ENCODE results near the gene DCP1B.

DCP1B gene

DNA sequence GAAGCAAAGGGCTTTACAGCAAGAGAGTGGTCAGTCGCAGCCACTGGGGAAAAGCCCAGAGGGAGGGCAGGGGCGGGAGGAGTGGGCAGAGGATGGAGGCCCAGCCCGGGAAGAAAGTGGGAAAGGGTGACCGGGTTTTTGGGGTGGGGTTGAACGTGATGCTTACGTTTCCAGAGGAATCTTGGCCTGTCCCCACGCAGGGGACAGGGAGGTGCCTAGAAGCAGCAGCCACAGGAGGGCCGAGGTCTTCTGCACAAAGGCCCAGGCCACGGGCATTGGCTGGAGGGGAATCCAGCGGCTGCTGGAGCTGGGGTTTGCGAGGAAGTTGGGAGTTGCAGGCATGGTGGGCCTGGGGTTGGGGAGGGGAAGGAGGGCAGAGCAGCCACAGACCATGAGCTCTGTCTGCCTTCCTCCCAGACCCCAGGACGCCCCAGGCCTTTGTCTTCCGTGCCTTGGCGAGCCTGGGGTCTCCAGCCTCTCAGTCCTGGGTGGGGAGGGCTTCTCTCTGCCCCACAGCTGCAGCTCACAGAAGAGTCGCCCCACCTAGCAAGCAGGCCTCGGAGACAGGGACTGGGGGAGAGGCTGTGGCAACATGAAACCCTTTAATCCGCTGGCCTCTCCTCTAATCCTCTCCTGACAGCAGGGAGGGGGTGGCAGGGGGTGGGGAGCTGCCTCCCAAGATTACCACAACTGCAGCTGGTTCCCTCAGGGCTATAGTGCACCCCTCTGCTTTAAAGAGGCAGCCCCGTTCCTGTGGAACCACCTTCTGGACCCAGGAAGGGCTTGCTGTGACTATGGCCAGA, 86.0 kb downstream of the DCP1B start, which contains the start of gene CACNA2D4:
Gene CACNA2D4 (minus strand): TSS at position 572 of the 803 bp plus-strand sequence. CDS start 179 bp downstream, at position 393.
- FAIRE-seq, result no peak

DNA sequence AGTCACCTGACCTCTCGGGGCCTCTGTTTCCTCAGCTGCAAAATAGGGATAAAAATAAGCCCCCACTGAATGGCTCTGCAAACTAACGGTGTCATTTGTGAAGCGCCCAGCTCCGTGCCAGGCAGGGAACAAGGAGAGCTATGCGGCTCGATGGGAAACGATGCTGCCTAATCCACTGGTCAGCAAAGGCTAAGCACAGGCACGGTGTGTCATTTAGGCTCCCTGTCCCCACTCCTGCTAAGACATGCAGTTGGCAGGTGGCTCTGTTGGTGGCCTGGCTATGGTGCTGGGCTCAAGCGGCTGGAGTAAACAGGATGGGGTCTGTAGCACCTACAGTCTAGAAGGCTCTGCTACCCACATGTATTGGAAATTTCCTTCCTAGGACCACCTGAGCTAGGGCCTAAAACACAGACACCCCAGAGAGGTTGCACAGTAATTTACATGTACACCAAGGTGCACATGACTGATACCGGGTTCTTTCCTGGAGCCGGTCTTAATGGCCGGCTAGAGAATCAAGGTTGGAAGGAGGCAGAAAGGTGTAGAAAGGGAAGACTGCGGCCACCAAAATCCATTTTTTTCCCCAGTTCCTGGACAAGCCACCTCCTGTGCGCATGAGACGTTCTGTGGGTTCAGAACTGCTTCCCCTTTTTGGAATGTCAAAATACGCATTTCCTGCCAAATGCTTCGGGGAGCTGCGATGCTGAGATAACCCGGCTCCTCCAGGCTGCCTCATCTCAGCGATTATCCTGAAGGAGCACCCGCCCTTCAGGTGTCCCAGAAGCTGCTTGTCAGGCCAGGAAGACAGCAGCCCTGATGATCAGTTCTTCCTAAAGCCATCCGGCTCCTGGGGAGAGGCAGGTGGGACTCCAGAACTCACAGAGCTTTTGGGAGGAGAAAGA, 86.8 kb downstream of the DCP1B start:
- FAIRE-seq, result no peak

DNA sequence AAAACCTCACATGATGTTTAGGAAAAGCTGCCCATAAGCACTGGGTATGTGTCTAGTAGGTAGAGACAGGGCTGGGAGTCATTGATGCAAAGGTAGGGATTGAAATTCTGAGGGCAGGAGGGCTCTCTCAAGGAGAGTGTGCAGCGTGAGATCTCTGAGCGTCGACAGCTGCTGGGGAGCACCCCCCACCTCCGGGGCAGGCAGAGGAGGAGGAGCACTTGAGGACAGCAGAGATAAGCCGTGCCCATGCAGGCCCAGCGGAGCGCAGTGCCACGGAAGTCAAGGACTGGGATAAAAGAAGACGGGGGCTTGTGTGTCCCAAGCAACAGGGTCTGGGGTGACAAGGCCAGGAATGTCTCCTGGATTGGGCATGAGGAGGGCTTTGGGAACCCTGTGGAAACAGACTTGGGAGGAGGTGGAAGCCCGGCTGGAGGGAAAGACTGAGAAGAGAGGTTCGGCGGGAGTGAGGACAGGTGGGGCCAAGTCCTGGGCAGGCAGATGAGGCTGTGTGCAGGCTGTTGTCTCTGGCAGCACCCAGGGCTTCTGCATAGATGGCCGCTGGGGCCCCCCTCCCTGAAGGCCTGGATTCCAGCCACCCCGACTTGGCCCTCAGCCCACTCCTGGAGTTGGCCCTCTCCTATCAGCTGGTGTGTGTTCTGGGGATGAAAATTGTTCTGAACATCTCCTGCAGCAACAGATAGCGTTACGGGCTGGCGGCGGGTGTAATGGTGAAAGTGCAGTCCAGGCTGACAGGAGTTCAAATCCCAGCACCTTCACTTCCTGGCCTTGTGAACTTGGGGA, 87.7 kb downstream of the DCP1B start:
- no peak for FAIRE-seq

DNA sequence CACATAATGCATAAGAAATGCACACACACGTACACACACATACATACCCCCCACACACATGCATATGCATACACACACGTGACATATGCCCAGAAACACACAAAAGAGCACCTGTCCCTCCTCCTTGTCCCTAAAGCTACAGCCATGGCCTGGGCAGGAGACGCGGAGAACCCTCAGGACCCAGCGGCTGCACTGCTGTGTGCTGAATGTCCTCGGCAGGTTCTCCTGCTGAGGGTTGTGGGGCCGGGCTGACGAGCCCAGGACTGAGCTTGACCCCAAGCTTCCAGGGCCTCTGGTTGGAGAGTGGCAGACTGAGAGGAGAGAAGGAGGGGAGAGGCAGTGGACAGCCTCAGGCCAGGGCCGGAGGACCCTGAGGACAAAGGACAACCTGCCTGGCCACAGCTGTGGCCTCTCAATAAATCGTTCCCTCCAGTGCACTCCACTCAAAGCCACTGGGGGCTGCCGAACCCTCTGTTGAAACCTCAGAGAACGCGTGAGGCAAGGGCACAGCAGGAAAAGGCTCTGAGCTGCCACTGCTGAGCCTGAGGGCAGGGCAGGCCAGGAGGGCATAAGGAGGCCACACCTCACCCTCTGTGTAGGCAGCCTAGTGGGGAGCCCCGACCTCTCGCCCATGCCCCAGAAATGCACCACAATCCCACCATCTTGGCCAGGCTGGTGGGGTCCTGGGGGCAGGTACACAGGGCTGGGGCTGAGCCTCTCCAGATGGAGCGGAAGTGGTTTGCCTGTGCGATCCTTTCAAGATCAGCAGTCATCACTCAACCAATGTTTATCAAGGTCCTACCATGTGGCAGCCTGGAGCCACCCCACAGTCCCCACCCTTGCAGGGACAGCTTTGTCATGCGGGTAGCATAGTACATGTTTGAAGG, 88.9 kb downstream of the DCP1B start:
- no peak for FAIRE-seq

DNA sequence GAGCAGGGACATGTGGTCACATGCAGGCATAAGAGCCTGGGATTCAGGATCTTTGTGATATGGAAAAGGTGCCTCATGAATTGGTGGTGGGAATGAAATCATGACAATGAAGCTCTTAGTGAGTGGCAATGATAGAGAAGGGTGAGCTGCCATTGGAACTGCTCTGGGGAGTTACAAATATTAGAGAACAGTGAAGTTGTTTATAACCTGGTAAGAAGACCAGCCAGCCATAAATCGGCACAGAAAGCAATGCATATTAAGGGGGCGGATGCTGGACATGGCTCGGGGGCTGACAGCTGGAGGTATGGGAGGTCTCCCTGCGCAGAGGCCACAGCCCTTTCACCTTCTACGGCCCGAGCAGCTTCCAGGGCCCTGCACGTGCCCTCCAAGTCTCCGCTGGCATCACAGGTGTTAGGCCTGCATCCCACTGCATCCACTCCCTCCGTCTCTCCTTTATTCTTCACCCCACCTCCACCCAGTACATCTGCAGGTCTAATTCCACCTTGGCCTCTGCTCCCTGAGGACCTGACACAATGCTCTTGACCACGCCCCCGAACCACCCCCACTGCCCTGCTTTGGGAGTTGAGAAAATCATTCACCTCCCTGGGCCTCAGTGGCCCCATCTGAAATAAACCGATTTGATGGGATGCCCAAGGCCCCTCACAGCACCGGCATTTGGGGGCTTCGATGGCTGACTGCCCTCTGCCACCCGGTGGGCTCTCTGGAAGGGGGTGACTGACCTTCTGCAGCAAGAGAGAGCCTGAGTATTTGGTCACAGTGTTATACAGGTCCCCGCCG, 89.9 kb downstream of the DCP1B start:
- FAIRE-seq, result no peak

DNA sequence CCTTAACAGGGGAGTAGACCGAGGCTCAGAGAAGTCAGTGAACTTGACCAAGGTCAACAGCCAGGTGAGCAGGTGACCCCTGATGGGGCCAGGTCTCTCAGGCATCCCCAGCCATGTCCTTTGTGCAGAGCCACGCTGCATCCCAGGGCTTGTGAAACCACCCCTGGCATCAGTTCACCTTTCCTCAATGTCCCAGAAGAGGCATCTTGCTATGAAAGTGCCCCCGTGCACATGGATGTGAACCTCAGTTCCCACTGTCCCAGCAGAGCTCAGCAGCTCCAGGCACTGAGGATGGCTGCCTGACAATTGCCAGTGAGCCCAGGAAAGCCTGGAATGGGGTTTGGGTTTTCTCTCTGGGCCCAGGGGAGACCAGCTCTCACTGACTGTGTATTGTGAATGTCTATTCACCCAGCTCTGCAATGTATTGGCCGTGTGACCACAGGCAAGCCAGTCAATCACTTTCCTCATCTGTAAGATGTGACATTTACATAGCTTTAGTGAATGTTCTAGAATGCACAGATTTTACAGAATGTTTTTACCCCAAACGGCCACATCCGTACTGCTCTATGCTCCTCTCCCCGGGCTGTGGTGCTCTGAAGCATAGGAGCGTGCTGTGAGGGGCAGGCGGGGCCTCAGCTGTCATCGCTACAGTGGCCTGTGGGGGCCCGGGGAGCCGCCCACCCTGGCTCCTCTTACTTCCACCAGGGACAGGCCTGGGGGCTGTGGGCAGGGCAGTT, 90.7 kb downstream of the DCP1B start:
- FAIRE-seq, result no peak

DNA sequence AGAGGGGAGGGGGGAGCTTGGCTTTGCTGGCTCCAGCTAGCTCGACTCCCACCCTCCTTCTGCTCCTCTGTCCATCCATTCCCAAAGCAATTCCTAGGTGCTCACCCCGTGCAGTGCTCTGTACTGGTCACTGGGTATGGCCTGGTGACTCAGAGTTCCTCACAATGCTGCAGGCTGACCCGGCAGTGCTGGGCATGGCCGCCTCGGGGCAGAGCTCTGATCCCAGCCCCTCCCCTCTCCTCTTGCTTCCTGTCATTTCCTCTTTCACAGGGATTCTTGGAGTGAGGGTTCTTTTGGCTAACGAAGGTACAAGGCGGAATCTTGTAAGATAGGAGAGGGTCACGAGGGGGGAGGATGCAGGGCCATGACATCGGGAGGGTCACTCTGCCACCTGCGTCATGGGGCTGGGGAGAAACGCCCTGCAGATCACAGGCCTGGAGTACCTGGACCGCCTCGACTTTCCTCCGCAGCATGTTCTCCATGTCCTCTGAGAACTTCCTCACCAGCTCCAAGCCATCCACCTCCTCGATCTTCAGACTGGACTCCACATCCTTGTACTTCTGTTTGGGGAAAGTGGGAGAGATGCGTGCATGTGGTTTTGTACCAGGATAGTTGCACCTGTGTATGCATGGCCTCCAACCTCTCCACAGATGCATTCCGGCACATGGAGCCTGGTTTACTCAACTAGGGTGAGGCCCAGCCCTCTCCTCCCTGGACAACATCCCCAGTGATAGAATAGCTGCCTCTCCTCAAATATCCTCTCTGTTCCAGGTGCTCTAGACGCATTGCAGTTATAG, 91.5 kb downstream of the DCP1B start:
- no peak for FAIRE-seq

DNA sequence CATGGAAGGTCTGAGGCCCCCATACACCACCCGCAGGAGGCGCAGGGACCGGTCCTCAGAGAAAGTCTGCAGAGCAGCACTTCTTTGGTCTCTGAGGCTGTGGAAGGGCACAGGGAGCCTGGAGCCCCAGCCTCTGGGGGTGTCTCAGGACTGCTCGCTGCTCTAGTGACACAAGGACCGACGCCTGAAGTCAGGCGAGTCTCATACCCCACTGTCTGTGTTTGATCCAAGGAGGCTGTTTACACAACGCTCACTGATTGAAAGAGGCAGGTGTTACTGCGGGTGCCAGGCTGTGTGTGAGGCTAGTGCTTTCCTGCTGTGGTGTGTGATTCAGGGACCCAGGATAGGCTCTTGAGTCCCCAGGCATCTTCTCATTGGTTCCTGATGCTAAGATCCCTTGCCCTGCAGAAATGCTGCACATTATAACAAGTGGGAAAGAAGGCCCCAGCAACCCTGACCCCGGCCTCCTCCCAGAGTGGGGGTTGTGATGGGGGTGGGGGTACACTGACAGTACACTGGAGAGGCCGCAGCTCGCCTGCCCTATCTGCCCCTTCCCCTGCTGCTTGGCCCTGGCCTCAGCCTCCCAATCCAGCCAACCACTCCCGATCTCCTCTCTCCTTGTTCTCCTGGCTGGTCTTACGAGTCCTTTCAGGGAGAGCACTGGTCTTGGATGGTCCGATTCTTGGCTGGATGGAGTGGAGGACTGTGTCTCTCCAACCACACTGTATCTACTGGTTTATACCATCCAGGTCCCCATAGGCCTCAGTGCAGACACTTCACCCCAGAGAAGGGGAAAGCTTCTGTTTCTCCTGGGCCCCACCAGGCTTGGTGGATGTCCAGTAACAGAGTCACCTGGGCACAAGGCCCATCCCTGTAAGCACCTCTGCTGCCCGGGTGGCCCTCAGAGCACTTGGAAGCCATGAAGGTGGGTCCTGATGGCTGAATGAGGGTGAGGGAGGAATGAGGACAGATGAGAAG, 92.4 kb downstream of the DCP1B start:
- no peak for FAIRE-seq

DNA sequence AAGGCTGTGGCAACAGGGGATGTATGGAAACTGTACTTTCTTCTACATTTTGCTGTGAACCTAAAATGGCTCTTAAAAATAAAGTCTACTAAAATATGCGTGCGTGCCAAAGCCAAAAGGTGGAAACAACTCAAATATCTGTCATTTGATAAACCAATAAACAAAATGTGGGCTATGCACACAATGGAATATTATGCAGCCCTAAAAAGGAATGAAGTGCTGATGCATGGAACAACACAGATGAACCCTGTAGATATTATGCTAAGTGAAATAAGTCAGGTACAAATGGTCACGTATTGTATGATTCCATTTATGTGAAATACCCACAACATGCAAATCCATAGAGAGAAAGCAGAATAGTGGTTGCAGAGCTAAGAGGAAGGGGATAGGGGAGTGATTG, 93.8 kb downstream of the DCP1B start:
- FAIRE-seq, result no peak

DNA sequence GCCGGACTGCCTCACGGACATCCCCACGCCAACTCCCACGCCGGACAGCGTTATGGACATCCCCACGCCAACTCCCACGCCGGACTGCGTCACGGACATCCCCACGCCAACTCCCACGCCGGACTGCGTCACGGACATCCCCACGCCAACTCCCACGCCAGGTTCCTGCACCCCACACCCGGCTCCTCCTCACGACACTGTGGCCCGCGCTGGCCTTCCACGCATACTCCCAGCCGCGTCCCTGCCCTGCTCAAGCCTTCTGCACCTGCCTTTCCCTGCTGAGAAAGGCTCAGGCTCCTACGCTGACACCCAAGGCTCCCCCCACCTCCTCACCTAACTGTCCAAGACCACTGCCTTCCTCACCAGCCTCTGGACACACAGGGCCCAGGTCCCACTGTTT, 95.5 kb downstream of the DCP1B start:
- FAIRE-seq, result no peak

DNA sequence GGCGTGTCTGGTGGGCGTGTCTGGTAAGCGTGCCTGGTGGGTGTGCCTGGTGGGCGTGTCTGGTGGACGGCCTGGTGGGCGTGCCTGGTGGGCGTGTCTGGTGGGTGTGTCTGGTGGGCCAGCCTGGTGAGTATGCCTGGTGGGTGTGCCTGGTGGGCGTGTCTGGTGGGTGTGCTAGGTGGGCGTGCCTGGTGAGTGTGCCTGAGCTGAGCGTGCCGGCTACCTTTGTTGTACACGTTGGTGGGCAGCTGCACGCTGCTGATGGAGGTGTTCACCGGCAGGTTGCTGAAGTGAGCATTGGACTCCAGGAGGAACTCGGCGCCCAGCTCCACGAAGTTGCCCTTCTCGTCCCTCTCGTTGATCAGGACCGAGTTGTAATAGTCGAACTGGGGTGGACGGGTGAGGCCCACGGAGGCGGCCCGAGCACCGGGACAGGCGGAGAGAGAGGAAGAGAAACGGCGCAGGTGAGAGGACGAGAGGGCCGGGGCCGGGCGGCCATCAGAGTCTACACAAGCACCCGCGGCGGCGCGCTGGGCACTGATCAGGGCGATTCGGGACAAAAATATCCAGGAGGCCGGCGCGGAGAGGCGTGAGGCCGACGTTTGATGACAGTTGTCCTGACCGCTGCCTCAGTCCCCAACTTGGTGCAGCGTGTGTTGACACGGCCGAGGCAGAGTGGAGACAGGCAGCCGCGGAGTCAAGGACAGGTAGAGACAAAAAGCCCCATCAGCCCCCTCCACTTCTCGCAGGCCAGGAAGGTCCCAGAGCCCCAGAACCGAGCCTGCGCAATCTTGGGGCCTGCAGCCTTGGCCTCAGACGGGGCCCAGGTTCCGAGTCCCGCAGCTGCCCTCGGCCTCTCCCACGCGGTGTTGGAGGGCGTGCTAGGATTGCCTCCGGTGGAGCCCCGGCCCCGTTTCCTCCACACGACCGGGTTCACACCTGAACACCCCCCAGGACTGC, 96.3 kb downstream of the DCP1B start:
- FAIRE-seq, result no peak

DNA sequence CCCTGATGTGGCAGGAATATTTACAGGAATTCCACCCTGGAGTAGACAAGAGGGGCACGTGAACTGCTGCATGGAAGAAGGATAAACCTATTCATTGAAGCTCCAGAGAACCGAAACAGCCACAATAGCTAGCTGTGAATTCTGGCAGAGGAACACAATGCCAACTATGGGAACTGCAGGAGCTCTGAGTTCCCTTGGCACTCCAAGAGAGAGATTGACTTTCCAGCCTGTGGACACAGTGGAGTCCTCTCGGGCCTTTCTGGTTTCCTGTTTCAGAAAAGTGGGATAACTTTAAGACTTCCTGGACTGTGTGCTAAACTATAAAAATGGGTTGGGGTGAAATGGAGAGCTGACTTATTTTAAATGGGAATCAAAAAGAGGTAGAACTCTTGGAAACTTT, 97.7 kb downstream of the DCP1B start:
- no peak for FAIRE-seq

DNA sequence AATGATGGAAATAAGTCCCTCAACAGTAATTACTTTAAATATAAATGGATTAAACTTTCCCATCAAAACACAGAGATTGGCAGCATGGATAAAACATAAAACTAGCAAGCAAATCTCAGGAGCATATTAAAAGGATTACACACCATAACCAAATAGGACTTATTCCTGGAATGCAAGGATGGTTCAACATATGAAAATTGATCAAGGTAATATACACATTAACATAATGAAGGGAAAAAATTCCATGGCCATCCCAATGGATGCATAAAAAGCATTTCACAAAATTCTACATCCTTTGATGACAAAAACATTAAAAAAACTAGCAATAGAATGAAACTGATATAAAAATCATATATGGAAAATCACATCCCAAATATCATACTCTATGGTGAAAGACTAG, 99.4 kb downstream of the DCP1B start:
- FAIRE-seq, result no peak

DNA sequence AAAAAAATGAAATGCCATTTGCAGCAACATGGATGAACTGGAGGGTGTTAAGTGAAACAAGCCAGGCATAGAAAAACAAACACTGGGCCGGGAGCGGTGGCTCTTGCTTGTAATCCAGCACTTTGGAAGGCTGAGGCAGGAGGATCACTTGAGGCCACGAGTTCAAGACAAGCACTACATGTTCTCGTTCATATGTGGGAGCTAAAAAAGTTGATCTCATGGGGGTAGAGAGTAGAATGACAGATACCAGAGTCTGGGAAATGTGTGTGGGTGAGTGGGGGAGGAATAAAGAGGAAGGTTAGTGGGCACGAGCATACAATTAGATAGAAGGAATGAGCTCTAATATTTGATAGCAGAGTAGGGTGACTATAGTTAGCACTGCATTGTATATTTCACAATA, 107.3 kb downstream of the DCP1B start:
- no peak for FAIRE-seq
